K562 (cell line): ENCODE results near the gene SDC1. TPM values are rescaled to one million over a fixed set of nuclear protein-coding genes. Genes with fewer than 3 reads are reported as not detected.

Experiments
- ETV1 ChIP-seq: fragments of 450-650 bp; conservative IDR thresholded peaks from 2 replicates; pipeline ENCODE4 v1.6.1; 2016; ENCODE audit warnings: missing genetic modification characterization, control low read depth, low read depth, missing compliant biosample characterization
- polyA plus RNA-seq, 8 experiments: library from polyadenylated mRNA; depleted of rRNA in 4 of 8; stranded (reverse) in 5 of 8; unstranded in 3 of 8; fragments of >200 nt; fragmentation: Nextera tagmentation in 2 of 8; fragmentation: Illumina TruSeq in 1 of 8; extraction: Ambion mirVana in 2 of 8; extraction: Trizol in 1 of 8; gene quantifications; 2 replicates each; pipeline versions ENCODE4 v1.2.1 to v1.2.3, GENCODE V29; 2011 to 2014; ENCODE audit warnings: inconsistent platforms in 1 of 8, missing spikeins in 1 of 8
- total RNA-seq, 7 experiments: library from RNA; depleted of rRNA in 6 of 7; stranded (reverse); fragments of >200 nt in 6 of 7; fragmentation: Illumina TruSeq in 2 of 7; extraction: Trizol in 2 of 7; gene quantifications; 2 replicates each; pipeline versions ENCODE4 v1.2.1 to v1.2.3, GENCODE V29; 2011 to 2021; ENCODE audit warnings: low replicate concordance in 1 of 7
- TF ChIP-seq, protein P1 (sequence below): sonication (generic); formaldehyde crosslinking; IDR thresholded peaks from 2 replicates; pipeline ENCODE4 v1.8.0; 2023; ENCODE audit warnings: missing genetic modification reagents, mild to moderate bottlenecking, borderline replicate concordance
- TF ChIP-seq, protein P2 (sequence below): fragments of 250-450 bp; sonication (Bioruptor Pico); IDR thresholded peaks from 2 replicates; pipeline ENCODE4 v1.8.0; 2021; ENCODE audit warnings: mild to moderate bottlenecking, moderate library complexity

SDC1 gene
- total and polyA plus RNA-seq, 9 of the 15 experiments (the other 6 are each of a cell fraction or from before 2014, with no cell fraction given): 0.06 to 2.7 (median 0.49) TPM

DNA sequence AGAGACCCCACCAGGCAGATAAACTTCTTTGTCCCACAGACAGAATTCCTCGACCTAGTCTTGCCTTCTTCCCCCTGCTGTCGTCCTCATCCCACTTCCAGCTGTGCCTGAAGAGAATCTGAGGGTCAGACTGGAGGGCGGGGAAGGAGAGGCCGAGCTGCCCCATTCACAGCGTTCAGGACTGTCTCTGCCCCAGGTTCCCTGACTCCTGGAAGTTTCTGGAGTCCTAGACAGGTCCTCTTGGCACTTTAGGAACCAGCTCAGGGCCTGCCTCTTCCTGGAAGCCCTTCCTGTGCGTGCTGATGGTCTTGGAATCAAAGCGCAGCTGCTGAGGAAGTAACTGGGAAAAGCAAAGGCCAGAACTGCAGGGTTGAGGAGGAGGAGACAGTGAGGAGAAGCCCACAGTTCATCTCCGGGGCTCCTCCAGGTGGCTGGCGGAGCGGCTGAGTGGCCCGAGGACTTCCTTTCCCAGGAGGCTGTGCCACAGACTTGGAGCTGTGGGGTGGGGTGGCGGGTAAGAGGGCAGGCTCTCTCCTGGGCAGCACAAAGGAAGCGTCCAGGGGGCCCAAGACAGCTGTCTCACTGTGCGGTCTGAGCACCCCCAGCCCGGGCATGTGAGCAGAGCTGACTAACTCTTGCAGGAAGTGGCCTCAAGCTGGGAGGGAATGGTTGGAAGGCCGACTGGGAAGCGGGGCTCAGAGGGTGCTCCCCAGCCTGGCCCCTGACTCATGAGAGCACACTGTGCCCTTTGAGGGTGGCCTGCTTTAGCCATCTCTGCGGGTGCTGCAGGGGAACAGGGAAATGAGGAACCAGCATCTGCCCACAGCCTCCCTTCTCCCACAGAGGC, 39.5 kb downstream of the SDC1 start (continued):
- TF ChIP-seq, protein P1, sequence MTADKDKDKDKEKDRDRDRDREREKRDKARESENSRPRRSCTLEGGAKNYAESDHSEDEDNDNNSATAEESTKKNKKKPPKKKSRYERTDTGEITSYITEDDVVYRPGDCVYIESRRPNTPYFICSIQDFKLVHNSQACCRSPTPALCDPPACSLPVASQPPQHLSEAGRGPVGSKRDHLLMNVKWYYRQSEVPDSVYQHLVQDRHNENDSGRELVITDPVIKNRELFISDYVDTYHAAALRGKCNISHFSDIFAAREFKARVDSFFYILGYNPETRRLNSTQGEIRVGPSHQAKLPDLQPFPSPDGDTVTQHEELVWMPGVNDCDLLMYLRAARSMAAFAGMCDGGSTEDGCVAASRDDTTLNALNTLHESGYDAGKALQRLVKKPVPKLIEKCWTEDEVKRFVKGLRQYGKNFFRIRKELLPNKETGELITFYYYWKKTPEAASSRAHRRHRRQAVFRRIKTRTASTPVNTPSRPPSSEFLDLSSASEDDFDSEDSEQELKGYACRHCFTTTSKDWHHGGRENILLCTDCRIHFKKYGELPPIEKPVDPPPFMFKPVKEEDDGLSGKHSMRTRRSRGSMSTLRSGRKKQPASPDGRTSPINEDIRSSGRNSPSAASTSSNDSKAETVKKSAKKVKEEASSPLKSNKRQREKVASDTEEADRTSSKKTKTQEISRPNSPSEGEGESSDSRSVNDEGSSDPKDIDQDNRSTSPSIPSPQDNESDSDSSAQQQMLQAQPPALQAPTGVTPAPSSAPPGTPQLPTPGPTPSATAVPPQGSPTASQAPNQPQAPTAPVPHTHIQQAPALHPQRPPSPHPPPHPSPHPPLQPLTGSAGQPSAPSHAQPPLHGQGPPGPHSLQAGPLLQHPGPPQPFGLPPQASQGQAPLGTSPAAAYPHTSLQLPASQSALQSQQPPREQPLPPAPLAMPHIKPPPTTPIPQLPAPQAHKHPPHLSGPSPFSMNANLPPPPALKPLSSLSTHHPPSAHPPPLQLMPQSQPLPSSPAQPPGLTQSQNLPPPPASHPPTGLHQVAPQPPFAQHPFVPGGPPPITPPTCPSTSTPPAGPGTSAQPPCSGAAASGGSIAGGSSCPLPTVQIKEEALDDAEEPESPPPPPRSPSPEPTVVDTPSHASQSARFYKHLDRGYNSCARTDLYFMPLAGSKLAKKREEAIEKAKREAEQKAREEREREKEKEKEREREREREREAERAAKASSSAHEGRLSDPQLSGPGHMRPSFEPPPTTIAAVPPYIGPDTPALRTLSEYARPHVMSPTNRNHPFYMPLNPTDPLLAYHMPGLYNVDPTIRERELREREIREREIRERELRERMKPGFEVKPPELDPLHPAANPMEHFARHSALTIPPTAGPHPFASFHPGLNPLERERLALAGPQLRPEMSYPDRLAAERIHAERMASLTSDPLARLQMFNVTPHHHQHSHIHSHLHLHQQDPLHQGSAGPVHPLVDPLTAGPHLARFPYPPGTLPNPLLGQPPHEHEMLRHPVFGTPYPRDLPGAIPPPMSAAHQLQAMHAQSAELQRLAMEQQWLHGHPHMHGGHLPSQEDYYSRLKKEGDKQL: no peak
- TF ChIP-seq, protein P2, sequence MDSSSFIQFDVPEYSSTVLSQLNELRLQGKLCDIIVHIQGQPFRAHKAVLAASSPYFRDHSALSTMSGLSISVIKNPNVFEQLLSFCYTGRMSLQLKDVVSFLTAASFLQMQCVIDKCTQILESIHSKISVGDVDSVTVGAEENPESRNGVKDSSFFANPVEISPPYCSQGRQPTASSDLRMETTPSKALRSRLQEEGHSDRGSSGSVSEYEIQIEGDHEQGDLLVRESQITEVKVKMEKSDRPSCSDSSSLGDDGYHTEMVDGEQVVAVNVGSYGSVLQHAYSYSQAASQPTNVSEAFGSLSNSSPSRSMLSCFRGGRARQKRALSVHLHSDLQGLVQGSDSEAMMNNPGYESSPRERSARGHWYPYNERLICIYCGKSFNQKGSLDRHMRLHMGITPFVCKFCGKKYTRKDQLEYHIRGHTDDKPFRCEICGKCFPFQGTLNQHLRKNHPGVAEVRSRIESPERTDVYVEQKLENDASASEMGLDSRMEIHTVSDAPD (CRISPR knock-in tag): no peak
- no peak for TF ChIP-seq ETV1
